HepG2 (cell line): ENCODE measurements around the gene TSPYL1. TPM values are rescaled to one million over a fixed set of nuclear protein-coding genes. Genes with fewer than 3 reads are reported as not detected.
A peak's percentile ranks its signal among the peaks of the same experiment; 100 is the strongest.

Experiments used
- AGO2 ChIP-seq: fragments of 200-400 bp; formaldehyde crosslinking; optimal IDR thresholded peaks from 2 replicates; pipeline ENCODE3; 2017; ENCODE audit warnings: mild to moderate bottlenecking, low read depth, low read length, moderate library complexity
- ATF6 ChIP-seq: sonication (generic); formaldehyde crosslinking; conservative IDR thresholded peaks from 2 replicates; pipeline ENCODE4 v1.4.0; 2020; ENCODE audit warnings: missing genetic modification reagents
- CEBPB ChIP-seq: IDR thresholded peaks from 2 replicates; pipeline ENCODE4 v1.6.1; 2011; ENCODE audit warnings: low read depth, low read length, improper control_type of control experiment, borderline replicate concordance
- DNMT1 ChIP-seq: sonication (generic); formaldehyde crosslinking; IDR thresholded peaks from 2 replicates; pipeline ENCODE4 v1.5.1; 2020; ENCODE audit warnings: mild to moderate bottlenecking, missing genetic modification reagents
- HDAC1 ChIP-seq: sonication (generic); formaldehyde crosslinking; IDR thresholded peaks from 2 replicates; pipeline ENCODE4 v1.5.1; 2020; ENCODE audit warnings: mild to moderate bottlenecking, missing genetic modification reagents
- HOXA3 ChIP-seq: sonication (generic); formaldehyde crosslinking; IDR thresholded peaks from 2 replicates; pipeline ENCODE4 v1.5.0; 2020; ENCODE audit warnings: missing genetic modification reagents
- IKZF1 ChIP-seq: fragments of 450-650 bp; IDR thresholded peaks from 2 replicates; pipeline ENCODE4 v1.7.1; 2016
- KDM5B ChIP-seq: sonication (generic); formaldehyde crosslinking; IDR thresholded peaks from 2 replicates; pipeline ENCODE4 v1.4.0; 2020; ENCODE audit warnings: missing genetic modification reagents, mild to moderate bottlenecking, borderline replicate concordance
- MTA3 ChIP-seq: sonication (generic); formaldehyde crosslinking; IDR thresholded peaks from 2 replicates; pipeline ENCODE4 v1.4.0; 2020; ENCODE audit warnings: missing genetic modification reagents
- RCOR2 ChIP-seq: IDR thresholded peaks from 2 replicates; pipeline ENCODE4 v1.6.1; 2016; ENCODE audit warnings: missing biosample characterization, missing genetic modification reagents
- SNAI1 ChIP-seq: sonication (generic); formaldehyde crosslinking; IDR thresholded peaks from 2 replicates; pipeline ENCODE4 v1.5.0; 2020; ENCODE audit warnings: mild to moderate bottlenecking, missing genetic modification reagents, borderline replicate concordance
- SNAPC4 ChIP-seq: sonication (generic); formaldehyde crosslinking; IDR thresholded peaks from 2 replicates; pipeline ENCODE4 v1.4.0; 2020; ENCODE audit warnings: mild to moderate bottlenecking, missing genetic modification reagents
- TFDP2 ChIP-seq: sonication (generic); formaldehyde crosslinking; IDR thresholded peaks from 2 replicates; pipeline ENCODE4 v1.4.0; 2020; ENCODE audit warnings: missing genetic modification reagents
- TOE1 ChIP-seq: sonication (generic); formaldehyde crosslinking; IDR thresholded peaks from 2 replicates; pipeline ENCODE4 v1.4.0; 2020; ENCODE audit warnings: mild to moderate bottlenecking, missing genetic modification reagents
- ZNF136 ChIP-seq: sonication (generic); formaldehyde crosslinking; IDR thresholded peaks from 2 replicates; pipeline ENCODE4 v1.8.1; 2022; ENCODE audit warnings: low read depth, mild to moderate bottlenecking, moderate library complexity, missing genetic modification reagents
- ZNF333 ChIP-seq: sonication (generic); formaldehyde crosslinking; IDR thresholded peaks from 2 replicates; pipeline ENCODE4 v1.4.0; 2020; ENCODE audit warnings: mild to moderate bottlenecking, missing genetic modification reagents, borderline replicate concordance
- ZNF580 ChIP-seq: IDR thresholded peaks from 2 replicates; pipeline ENCODE4 v1.6.1; 2016; ENCODE audit warnings: low read depth, borderline replicate concordance
- ZNF597 ChIP-seq: sonication (generic); formaldehyde crosslinking; IDR thresholded peaks from 2 replicates; pipeline ENCODE4 v1.5.0; 2020; ENCODE audit warnings: missing genetic modification reagents
- ZNF652 ChIP-seq: IDR thresholded peaks from 2 replicates; pipeline ENCODE4 v1.6.1; 2016; ENCODE audit warnings: low read depth, borderline replicate concordance
- ZNF784 ChIP-seq: sonication (generic); formaldehyde crosslinking; IDR thresholded peaks from 2 replicates; pipeline ENCODE4 v1.5.1; 2020; ENCODE audit warnings: missing genetic modification reagents, mild to moderate bottlenecking, borderline replicate concordance
- polyA plus RNA-seq, 8 experiments: library from polyadenylated mRNA; depleted of rRNA in 3 of 8; stranded (reverse) in 7 of 8; unstranded in 1 of 8; fragments of >200 nt; fragmentation: Illumina TruSeq in 4 of 8; extraction: Trizol in 4 of 8; gene quantifications; 2 replicates each; pipeline versions ENCODE4 v1.2.1 to v1.2.3, GENCODE V29; 2011 to 2016; ENCODE audit warnings: low read depth in 4 of 8, missing spikeins in 1 of 8, mixed read lengths in 1 of 8; ENCODE audit not compliant: insufficient read depth in 1 of 8
- total RNA-seq, 5 experiments: library from RNA; depleted of rRNA; stranded (reverse); fragments of >200 nt; fragmentation: Illumina TruSeq; extraction: Trizol; gene quantifications; 2 replicates each; pipeline ENCODE4 v1.2.3, GENCODE V29; 2016; ENCODE audit warnings: low read depth in 1 of 5

Gene TSPYL1
- total and polyA plus RNA-seq, 2 of the 13 experiments (the other 11 are each of a cell fraction or from before 2014, with no cell fraction given) = 28.3 to 93.0 TPM

- no peak for TF ChIP-seq ATF6 (CRISPR knock-in tag)
- TF ChIP-seq SNAI1 (CRISPR knock-in tag) = no peak
- TF ChIP-seq ZNF784 = no peak
- no peak for TF ChIP-seq ZNF580 (CRISPR knock-in tag)
- TF ChIP-seq TFDP2 (CRISPR knock-in tag) = peak; percentile 42; the same call in 1 of the 2 replicates
- TF ChIP-seq KDM5B (CRISPR knock-in tag) = no peak
- no peak for TF ChIP-seq RCOR2 (CRISPR knock-in tag)
- peak; percentile 37; the same call in 1 of the 2 replicates for TF ChIP-seq SNAPC4
- no peak for TF ChIP-seq DNMT1 (CRISPR knock-in tag)
- no peak for TF ChIP-seq ZNF597 (CRISPR knock-in tag)
- TF ChIP-seq AGO2 = no peak
- no peak for TF ChIP-seq ZNF136 (CRISPR knock-in tag)
- TF ChIP-seq HOXA3 = no peak; the same call in 1 of the 2 replicates
- no peak for TF ChIP-seq ZNF333 (CRISPR knock-in tag)
- TF ChIP-seq HDAC1 (CRISPR knock-in tag) = peak; percentile 50; the same call in 1 of the 2 replicates
- no peak for TF ChIP-seq TOE1 (CRISPR knock-in tag)
- no peak for TF ChIP-seq MTA3 (CRISPR knock-in tag)
- 0 out of 2 replicates have a peak, but pooled peaks have one; percentile 24 for TF ChIP-seq ZNF652
- no peak for TF ChIP-seq IKZF1
- TF ChIP-seq CEBPB = no peak
These were observed 24.4 kb downstream of the TSPYL1 start (continued) for GRCh38 chr6:116255246-116255800.
